HL-60/S4 (cell line): ENCODE data around the gene SYT1.

Source experiments
- in situ Hi-C: fragments of 300-500 bp; cut with MboI; formaldehyde crosslinking; loops from 2 replicates; pipeline ENCODE4 v1.14.3; 2022; ENCODE audit warnings: low sequenced_read_pairs

Gene SYT1

DNA sequence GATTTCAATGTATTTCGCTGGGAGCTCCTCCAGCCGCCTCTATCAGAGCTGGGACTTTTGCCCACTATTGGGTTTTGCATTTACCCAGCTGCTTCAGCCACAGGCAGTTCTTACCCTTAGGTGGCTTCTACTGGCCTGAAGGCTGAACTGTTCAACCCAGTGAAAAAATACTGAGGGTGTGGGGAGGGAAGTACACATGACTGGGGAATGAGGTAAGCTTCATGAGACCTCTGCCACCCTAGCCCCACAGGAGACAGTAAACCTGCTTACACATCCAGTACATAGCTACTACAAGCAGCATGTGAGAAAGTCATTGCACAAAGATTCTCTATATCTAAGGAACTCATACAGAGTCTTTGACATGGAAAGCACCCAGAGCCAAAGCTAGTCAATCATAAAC, 411.1 kb downstream of the SYT1 start:
- in situ Hi-C loops, result no loop called here

DNA sequence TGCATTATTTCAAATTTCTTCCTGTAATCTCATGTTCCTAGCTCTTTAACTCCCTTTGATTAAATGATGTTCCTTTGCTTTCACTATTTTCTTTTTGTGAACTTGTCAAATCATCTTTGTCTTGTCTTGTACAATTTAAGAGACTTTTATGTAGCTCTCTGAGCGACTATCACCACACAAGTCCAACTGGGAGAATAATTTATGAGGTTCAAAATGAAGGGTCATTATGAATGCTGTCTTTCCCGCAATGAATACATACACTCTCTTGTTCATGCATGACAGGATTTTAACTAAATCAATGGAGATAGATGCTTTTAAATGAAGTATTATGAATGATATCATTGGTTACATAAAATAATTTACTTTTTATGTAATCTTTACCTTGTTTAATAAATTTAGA, 418.8 kb downstream of the SYT1 start:
- in situ Hi-C loops, result no loop called here

DNA sequence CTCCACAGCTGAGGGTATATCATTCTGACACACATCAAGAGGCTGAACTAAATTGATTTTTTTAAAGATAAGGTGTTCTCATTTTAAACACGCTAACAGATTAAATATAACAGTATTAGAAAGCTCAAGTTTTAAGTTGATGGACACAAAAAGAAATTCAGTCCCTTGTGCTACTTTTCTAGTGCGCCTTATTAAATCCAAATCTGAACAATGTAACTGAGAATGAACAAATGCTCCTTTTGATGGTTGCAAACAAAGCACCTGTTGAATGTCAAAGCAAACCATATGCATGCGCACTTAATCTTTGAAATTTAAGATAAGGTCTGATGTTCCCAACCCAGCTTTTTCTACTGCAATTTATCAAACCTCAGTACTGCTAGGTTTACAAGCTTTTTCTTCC, 424.3 kb downstream of the SYT1 start:
- in situ Hi-C loops, result no loop called here

DNA sequence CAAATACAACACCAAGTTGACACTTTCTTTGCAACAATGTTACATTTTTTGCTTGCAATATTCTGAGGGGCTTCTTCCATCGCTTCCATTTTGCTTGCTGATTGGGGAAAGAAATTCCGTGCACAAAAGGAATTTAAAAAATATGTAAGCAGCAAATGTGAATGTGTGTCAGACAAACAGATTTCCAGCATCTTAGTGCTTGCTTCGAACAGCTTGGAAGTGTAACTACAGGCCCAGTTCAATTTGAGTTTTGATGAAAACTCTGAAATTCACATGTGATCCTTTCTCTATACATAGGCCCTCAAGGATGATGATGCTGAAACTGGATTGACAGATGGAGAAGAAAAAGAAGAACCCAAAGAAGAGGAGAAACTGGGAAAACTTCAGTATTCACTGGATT, 427.1 kb downstream of the SYT1 start:
- in situ Hi-C loops, result no loop called here

DNA sequence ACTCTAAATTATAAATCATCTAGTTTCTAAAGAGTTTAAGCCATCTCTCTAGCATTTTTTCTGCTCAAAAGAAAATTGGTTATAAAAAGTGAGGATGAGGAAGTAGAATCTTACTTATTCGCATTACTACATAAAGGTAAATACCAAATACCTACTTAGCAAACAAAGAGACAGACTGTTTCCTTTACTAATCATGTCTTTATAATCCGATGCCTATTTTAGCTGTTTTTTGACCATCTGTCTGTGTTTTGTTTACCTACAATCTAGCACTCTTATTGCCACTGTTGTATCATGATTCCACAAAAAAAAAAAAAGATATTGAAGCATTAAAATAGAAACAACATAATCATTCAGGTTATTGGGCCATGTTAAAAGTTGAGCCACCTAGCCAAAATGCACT, 430.0 kb downstream of the SYT1 start:
- in situ Hi-C loops, result no loop called here

DNA sequence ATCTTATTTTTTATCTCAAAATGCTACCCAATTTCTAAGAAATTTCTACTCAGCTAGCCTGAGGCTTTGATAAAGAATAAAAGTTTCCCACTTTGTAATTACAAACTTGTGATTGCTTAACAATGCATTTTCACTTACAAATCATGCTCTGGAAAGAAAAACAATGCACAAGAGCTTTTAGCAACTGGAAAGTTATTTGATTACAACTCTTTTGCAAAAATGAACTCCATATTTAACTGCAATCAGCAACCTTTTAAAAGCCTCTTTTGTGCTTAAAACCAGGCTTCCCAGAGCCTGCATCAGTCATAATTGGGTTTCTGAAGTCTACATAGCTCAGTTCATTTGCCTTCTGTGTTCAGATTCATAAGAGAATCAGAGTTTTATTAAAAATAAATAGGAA, 431.0 kb downstream of the SYT1 start:
- in situ Hi-C loops, result no loop called here

DNA sequence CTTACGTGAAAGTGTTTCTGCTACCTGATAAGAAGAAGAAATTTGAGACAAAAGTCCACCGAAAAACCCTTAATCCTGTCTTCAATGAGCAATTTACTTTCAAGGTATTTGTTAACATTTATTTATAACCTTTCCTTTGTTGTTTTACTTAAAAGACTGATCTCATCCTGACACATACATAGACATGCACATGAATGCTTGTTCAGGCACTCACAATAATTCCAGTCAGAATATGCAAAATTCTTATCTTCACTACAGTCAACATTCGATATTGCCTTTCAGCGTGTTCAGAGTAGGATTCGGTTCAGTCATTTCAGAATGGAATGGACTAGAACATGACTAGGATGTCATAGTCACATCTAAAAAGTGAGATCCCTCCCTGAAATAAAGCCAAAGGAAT, 431.6 kb downstream of the SYT1 start:
- in situ Hi-C loops, result no loop called here

DNA sequence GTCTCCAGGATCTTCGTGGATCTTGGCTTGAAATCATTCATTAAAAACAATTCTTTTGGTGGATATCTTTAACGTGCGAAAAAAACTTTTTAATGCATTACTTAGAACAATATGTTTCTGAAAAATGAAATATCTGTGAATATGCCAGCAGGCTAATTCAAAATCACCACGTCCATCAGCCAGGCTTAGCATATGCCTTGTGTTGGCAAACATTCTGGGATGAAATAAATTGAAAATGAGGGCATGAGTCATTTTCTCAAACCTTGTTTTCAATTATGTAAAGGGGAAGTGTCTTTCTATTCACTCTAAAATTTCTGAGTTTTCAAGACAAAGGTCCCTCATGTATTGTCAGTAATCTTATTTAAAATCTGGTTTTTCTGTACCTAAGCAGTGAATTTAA, 432.3 kb downstream of the SYT1 start:
- in situ Hi-C loops, result no loop called here

DNA sequence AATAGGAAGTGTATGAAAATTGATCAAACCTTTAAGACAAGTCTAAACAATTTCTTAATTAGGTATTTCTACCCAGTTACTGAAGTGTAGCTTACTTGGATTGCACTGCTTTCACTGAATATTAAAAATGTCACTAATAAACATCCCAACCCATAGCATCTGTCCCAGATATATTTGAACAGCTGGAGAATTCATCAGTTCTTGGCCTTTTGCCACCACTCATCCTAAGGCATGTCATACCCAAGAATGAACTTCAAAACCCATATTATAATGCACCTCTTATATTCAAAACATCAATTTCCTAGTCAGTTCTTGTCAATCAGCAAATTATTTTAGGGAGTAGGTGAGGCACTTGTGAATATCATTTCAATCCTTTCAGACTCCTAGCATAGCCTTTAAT, 433.9 kb downstream of the SYT1 start:
- in situ Hi-C loops, result no loop called here

DNA sequence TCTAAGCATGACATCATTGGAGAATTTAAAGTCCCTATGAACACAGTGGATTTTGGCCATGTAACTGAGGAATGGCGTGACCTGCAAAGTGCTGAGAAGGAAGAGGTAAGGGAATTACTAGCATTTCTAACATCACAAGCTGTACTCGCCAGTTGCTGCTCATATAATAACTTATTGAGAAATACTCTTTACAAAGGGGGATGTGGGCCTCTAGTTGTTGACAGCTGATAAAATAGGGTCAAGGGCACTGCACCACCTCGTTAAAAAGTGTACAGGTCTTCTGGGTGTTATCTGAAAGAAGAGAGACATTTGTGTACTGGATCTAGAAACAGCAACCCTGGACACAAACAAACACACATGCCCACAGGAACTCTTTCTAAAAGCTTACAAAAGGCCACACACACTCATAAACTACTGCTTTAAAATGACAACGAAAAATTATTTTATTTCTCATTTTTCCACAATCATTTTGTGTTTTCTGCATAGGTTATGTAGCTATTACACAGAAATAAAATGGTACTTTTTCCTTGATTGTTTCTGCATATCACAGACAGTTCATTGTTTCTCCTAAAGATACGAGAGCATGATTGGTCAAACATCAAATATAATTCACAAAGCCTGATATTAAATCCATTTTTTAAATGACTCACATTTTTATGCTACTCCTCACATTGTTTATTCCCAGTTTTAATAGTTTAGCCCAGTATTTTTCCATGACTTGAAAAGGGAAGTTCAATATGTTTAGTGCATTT, 435.0 kb downstream of the SYT1 start:
- in situ Hi-C loops, result no loop called here

DNA sequence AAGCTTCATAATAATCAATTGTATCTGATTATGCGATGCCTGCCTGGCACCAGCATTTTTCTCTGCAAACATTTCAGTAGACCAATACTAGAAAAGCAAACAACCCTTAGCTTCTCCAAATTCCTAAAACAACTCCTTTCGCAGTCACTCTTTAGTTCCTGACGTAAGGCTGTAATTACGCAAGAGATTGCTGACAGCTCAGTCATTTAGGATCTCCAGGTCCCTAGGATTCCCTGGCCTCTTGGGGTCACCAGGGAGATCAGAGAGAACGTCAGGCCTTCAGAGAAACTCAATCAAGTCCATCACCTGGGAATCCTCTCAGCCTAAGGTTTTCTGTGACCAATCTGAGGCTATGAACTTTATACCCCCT, 435.6 kb downstream of the SYT1 start:
- in situ Hi-C loops, result no loop called here

DNA sequence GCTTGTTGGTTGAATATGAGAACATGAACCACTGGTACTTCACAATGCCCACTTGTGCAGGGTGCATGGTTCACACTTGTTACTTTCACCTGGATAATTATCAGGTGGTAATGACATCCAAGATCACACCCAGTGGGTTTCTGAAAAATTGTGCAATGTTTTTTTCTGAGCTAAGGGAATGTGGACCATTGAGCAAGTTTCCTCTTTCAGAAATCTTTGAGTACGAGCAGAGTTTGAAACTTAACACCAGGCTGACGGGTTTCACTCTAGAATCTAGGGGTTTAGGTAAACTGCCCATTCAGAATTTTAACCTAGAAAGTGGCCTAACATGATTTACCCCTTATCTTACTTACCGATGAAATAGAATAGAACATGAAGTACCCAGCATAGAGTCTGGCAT, 436.6 kb downstream of the SYT1 start:
- in situ Hi-C loops, result no loop called here

DNA sequence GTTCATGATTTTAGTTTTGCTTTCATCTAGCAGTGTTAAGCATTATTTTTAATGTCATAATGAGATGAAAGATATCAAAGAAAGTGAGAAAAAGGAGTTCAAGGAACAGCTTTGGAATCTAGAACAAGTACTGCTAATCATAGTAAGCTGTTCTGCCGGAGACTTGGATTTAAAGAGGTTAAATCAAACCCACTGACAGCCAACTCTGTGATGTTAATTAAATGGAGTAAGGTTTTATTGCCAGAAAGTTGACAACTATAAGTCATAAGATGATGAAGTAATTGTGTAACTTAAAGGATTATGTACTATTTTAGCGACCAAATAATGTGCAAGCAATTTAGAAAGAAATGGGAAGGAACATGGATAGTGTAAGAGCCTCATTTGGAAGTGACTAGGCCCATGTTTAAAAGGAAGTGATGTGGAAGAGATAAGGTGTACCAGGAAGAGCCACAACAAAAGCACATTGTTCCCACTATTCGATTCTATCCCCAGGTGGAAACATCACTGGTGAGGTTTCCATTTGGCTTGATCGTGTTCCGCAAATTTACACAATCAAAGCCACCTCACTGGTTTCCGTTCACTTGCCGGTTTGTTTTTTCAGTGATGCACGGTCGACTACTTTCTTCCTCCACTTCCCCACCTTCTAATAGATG, 437.7 kb downstream of the SYT1 start:
- in situ Hi-C loops, result no loop called here

DNA sequence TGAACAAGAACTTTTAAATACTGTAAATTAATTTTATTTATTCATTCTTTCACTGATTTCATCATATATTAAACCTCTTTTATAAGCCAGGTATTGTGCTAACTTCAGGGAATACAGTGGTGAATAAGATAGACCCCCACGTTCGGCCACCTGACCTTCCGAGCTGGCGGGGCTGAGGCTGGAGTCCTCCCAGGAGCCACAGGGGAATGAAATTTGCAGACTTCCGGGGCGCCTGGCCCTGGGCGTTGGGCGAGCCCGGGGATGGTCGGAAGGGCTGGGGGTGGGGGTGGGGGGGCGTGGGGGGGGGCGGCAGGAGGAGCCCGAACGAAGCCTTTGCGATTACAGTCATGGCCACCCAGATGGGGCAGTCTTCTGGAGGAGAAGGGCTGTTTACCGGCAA, 442.8 kb downstream of the SYT1 start:
- in situ Hi-C loops, result no loop called here

DNA sequence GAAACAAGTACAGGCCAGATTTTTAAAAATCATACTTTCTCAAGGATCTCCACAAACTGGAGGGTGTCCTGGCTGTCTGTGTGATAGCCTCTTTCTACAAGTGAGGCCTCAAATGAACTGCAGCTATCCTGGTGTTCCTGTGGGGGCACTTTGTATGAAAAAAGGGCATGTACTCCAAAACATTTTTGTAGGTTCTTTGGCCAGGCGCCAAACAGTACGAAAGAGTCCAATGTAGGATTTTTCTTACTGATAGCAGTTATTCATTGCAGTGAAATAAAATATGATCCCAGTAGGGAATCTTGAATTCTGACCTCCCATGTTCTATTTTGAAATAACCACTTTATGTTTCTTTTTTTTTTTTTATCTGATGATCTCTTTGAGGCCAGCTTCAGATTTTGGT, 444.5 kb downstream of the SYT1 start:
- in situ Hi-C loops, result no loop called here

DNA sequence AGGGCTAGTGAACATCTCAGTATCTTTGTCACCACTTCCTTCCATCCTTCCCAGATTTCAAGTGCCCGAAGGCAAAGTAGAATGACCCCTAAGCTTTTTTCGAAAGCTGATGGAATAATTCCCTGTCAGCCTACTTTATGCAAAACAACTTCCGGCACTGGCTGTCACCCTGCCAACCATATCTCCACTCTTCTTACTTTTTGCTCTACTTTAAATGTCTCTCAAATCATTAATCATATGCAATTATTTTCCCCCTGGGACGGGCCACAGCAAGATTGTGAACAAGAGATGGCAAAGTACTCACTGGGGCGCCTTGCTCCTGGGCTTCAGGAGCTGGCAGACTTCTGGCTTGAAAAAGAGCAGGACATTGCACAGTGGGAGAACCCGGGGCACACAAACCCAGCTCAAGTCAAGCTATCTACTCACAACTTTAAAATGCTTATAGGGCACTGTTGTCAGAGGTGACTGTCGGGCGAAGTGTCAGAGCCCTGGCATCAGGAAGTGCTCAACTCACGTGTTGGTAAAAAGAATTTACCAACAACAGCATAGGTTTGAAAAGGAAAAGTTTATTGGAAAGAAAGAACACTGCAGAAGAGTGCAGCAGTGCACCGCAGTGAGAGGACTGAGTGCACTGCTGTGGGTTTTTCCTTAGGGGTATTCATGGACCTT, 452.7 kb downstream of the SYT1 start:
- in situ Hi-C loops, result no loop called here

DNA sequence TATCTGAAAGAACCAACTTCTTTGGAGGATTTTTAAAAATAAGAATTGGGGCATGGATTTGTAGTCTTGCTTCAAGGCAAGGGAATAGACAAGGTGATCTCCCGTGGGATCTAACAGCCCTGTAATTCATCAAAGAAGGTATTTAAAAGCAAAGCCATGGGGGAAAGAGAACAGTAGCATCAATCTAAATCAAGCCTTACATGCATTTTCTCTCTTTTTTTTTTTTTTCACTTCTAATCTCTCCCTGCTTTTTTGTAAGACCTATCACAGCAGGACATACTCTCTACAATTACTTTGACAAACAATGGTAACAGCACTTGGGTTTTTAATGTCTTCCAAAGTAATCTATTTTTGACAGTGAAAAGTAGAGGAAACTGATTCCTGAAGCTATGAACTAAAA, 458.3 kb downstream of the SYT1 start:
- in situ Hi-C loops, result no loop called here

DNA sequence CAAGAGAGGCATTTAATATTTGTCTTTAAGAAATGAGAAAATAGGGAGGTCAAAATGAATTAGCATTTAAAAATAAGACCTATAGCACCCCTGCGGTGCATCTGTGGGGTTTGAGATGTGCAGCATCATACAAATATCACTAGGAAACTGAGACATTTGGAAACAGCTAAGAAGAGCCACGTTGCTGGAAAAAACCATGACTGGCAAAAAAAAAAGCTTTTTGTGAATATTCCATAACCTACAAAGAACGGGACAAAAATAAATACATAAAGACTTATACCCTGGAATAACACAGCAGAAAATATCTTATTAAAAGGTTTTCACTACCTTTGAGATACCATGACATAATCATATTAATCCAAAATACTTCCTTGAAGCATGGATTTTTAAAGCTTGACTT, 460.0 kb downstream of the SYT1 start:
- in situ Hi-C loops, result no loop called here

DNA sequence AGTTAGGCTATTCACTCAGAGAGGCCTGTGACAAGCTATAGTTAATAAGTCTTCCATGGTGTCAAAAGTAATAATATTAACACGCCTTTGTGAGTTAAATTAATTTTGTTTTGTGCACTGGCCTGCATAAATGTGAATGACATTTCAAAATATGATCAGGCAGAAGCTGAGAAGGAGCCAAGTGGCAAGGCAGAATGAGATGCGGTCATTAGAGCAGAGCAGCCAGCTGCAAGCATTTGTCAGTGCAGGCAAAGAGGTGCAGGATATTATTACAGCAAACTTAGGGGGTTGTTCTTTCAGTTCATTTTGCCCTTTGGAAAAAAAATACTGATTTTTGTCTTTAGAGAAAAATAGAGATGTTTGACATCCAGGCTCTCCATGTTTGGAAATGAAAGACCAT, 461.6 kb downstream of the SYT1 start:
- in situ Hi-C loops, result no loop called here

DNA sequence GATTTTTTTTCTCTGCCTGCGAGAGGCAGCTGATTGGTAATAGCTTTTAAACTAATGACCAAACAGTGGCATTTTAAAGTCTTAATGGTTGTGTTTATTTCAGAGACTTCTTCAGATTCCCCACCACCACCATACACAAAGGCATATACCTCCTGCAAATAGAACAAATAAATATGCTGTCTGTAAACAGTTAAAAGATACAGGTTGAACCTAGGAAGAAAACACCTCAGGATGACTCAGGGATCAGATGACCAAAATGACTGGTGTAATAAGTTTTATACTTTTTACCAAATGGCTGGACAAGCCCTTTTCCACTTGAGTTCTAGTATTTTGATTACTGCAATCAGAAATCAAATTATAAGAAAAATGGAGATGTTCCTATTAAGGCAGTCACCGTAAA, 462.1 kb downstream of the SYT1 start:
- in situ Hi-C loops, result no loop called here

DNA sequence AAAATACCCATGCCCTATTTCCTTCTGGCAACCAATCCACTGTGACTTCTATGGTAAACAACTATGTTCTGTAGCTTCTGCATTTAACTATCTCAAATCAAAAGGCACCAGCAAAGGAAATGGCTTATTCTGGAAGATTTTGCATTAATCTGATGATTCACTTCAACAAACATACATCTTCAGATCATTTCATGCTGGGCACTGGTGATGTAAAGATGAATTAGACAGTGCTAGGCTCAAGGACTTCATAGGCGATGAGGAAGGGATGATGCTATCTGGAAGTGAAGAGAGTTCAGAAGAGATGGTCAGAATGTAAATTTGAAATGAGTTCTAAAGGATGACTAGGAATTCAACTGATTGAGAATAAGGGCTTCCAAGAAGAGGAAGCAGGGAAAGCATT, 462.9 kb downstream of the SYT1 start:
- in situ Hi-C loops, result no loop called here

DNA sequence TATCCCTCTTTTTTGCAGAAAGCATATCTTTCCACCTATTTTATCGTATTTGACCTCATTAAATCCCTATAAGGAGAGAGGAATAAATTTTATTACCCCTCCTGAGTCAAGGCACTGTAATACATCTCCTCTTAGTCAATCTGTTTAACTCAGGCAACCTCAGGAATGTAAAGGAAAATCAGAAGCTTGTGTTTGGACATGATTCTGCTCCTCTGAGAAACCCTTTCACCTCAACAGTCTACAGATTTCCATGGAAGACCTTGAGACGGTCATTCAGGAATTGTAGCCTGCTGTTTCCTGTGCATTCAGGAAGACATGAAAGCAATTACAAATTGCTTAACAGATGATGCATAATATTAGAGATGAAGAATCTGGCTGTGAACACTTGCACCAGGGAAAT, 465.4 kb downstream of the SYT1 start:
- in situ Hi-C loops, result no loop called here
